Thoracic aorta (tissue), 2 donors: ENCODE data around the gene LRRFIP1. TPM values are rescaled to one million over a fixed set of nuclear protein-coding genes. Genes with fewer than 3 reads are reported as not detected.

Experiments used
- ATAC-seq: fragments of 150-250 bp; one replicate; pipeline ENCODE4 v1.8.0; 2017; ENCODE audit warnings: low read depth; ENCODE audit not compliant: insufficient number of reproducible peaks, low FRiP score
- DNase-seq: peaks from one replicate; pipeline ENCODE4 v3.0.0-alpha.2; 2020; ENCODE audit warnings: low spot score
- H3K27ac ChIP-seq, 2 donors: fragments of 200-600 bp; sonication (generic); 1 replicate in 1 of 2; 2 replicates in 1 of 2; pipeline ENCODE4 v1.5.1; 2016; ENCODE audit warnings: mild to moderate bottlenecking in 2 of 2, moderate library complexity in 2 of 2
- H3K27me3 ChIP-seq: fragments of 200-600 bp; sonication (generic); replicated peaks from 2 replicates; pipeline ENCODE4 v1.6.0; 2016; ENCODE audit warnings: mild to moderate bottlenecking; ENCODE audit not compliant: insufficient read depth
- H3K36me3 ChIP-seq: fragments of 200-600 bp; sonication (generic); one replicate; pipeline ENCODE4 v1.5.1; 2016
- H3K4me1 ChIP-seq, 2 donors: fragments of 200-600 bp; sonication (generic); 1 replicate in 1 of 2; 2 replicates in 1 of 2; pipeline versions ENCODE4 v1.5.1 to v1.6.0; 2016; ENCODE audit warnings: low read depth in 2 of 2, mild to moderate bottlenecking in 1 of 2; ENCODE audit not compliant: control insufficient read depth in 1 of 2
- H3K4me3 ChIP-seq: fragments of 200-600 bp; sonication (generic); 2 replicates; pipeline ENCODE4 v1.5.1; 2016; ENCODE audit warnings: mild to moderate bottlenecking
- H3K9me3 ChIP-seq: fragments of 200-600 bp; sonication (generic); 2 replicates; pipeline ENCODE4 v1.5.1; 2016
- total RNA-seq, 2 donors: library from RNA; depleted of rRNA; stranded (reverse); fragments of >200 nt; gene quantifications; one replicate each; pipeline versions ENCODE4 v1.1.0 to v1.2.3, GENCODE V29; 2016
- TF ChIP-seq, protein P1 (sequence below): fragments of 200-600 bp; sonication (generic); IDR thresholded peaks from one replicate; pipeline ENCODE4 v1.5.1; 2019; ENCODE audit warnings: antibody characterized with exemption

Gene LRRFIP1
- total RNA-seq, 2 donors from 2014 or later = 196 to 244 TPM

DNA sequence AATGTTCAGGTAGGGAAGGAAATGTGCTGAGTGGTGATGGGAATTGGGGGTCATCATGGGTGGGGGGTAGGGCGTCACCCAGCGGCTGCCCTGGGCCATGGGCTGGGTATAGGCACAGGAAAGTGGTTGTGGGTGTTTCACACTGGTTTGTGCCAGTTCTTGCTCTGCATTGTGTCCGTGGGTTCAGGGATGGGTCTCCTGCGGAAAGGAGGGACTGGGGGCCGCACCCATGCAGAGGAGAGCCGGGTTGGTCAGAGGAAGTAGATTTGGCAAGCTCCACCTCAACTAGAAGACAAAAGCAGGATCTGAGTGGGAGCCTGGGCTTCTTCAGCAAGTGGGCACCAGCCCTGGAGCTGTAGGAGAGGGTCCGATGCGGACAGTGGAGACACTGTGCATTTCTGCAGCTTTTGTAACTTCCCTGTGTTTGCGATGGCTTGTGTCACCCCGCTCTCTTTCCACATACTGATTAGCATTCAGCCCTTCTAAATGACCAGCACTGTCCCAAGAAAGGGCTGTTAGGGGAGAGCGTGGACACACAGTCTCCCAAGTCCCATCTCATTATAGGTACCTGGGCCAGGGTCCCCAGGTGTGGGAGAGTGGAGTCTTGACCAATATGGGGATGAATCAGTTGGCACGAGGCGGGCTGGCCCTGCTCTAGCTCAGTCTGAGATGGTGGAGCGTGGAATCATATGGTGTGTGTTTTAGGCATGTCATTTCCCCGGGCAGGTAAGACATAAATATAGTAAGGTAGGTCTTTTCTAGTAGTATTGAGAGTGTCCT lies 67.2 kb downstream of the LRRFIP1 start:
- Histone ChIP-seq H3K27me3 (no peaks in the 10 kb centered on the region), H3K4me3 (peak overlapping the region; percentile 84), H3K9me3 (no peaks in the 10 kb centered on the region), H3K4me1 (peaks cover 58 to 79% of the 10 kb centered on the region in 2 donors), H3K36me3 (no peaks in the 10 kb centered on the region), H3K27ac (peak overlapping the region; percentile 97 to 99)
- DNase-seq (no peak), ATAC-seq (no peak)
- TF ChIP-seq, protein P1, sequence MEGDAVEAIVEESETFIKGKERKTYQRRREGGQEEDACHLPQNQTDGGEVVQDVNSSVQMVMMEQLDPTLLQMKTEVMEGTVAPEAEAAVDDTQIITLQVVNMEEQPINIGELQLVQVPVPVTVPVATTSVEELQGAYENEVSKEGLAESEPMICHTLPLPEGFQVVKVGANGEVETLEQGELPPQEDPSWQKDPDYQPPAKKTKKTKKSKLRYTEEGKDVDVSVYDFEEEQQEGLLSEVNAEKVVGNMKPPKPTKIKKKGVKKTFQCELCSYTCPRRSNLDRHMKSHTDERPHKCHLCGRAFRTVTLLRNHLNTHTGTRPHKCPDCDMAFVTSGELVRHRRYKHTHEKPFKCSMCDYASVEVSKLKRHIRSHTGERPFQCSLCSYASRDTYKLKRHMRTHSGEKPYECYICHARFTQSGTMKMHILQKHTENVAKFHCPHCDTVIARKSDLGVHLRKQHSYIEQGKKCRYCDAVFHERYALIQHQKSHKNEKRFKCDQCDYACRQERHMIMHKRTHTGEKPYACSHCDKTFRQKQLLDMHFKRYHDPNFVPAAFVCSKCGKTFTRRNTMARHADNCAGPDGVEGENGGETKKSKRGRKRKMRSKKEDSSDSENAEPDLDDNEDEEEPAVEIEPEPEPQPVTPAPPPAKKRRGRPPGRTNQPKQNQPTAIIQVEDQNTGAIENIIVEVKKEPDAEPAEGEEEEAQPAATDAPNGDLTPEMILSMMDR = no peak

DNA sequence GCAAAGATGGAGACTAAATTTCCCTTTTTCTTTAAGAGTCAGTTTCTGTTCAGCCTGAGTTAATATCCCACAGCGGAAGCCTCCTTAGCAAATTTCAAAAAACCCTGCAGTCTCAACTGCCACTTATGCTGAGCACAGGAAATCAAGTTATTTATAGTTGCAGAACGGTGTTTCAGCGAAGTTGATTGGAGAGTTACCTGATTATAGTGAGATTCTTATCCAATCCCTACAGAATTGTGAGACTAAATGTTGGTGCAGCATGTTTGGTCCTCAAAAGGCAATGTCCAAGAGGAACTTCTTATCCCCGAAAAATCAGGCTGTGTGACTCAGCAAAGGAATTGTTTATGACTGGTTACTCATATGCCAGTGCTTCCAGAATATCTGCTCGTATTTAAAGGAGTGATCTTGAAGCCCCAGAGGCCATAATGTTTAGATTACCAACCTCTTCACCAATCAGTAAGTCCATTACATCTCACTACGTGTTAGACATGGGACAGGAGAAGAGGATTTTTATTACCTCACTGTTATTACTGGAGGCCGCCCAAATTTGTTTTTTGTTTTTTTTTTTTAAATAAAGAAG lies 67.9 kb downstream of the LRRFIP1 start:
- no peaks in the 10 kb centered on the region for H3K27me3 ChIP-seq
- no peaks in the 10 kb centered on the region for H3K9me3 ChIP-seq
- peak overlapping the region; percentile 84 for H3K4me3 ChIP-seq
- H3K27ac ChIP-seq = peak overlapping the region; percentile 97 to 99
- H3K36me3 ChIP-seq = no peaks in the 10 kb centered on the region
- ATAC-seq (peak; percentile 64), DNase-seq (no peak)
- TF ChIP-seq, protein P1 = no peak
- H3K4me1 ChIP-seq = peaks cover 58 to 79% of the 10 kb centered on the region in 2 donors

- TF ChIP-seq, protein P1 = no peak
- peaks cover 66 to 79% of the 10 kb centered on the region in 2 donors for H3K4me1 ChIP-seq
- no peaks in the 10 kb centered on the region for H3K36me3 ChIP-seq
- H3K27ac ChIP-seq = peak overlapping the region; percentile 97 to 99
- ATAC-seq (no peak), DNase-seq (no peak)
- H3K27me3 ChIP-seq = no peaks in the 10 kb centered on the region
- peak overlapping the region; percentile 84 for H3K4me3 ChIP-seq
- no peaks in the 10 kb centered on the region for H3K9me3 ChIP-seq
Measured at GRCh38 chr2:237696461-237696860, 69.1 kb downstream of the LRRFIP1 start.

GRCh38 chr2:237697586-237698357 lies 70.4 kb downstream of the LRRFIP1 start:
- Histone ChIP-seq H3K4me1 (peaks cover 79 to 92% of the 10 kb centered on the region in 2 donors), H3K9me3 (no peaks in the 10 kb centered on the region)

More at GRCh38 chr2:237697586-237698357, 70.4 kb downstream of the LRRFIP1 start:
- Histone ChIP-seq H3K4me3 (no peak overlapping the region), H3K27ac (peak overlapping the region; percentile 97 to 99), H3K36me3 (no peaks in the 10 kb centered on the region), H3K27me3 (no peaks in the 10 kb centered on the region)
- no peak for DNase-seq
- TF ChIP-seq, protein P1 = no peak
- ATAC-seq = no peak
